HUES48 (cell line): ENCODE data around the gene RASD2.
"Not testable (repeated sequence)": the region's sequence is repeated elsewhere in the genome, so short reads cannot be mapped to it uniquely, and the experiment has no call there.

Source experiments
- H3K27ac ChIP-seq: one replicate; pipeline ENCODE4 v1.7.0; 2013; ENCODE audit warnings: low read depth, low read length, inconsistent platforms
- H3K27me3 ChIP-seq: 2 replicates; pipeline ENCODE4 v1.6.1; 2013; ENCODE audit warnings: mild to moderate bottlenecking, low read length; ENCODE audit not compliant: control insufficient read depth, insufficient read depth
- H3K36me3 ChIP-seq: 2 replicates; pipeline ENCODE4 v1.6.1; 2013; ENCODE audit warnings: low read length; ENCODE audit not compliant: control insufficient read depth, insufficient read depth
- H3K4me1 ChIP-seq: 2 replicates; pipeline ENCODE4 v1.6.1; 2013; ENCODE audit warnings: mild to moderate bottlenecking, low read length; ENCODE audit not compliant: control insufficient read depth, insufficient read depth
- H3K4me3 ChIP-seq: 2 replicates; pipeline ENCODE4 v1.5.1; 2013; ENCODE audit warnings: mild to moderate bottlenecking, low read depth, low read length
- H3K9ac ChIP-seq: 2 replicates; pipeline ENCODE4 v1.6.1; 2013; ENCODE audit warnings: mild to moderate bottlenecking, low read depth, low read length, moderate library complexity
- H3K9me3 ChIP-seq: 2 replicates; pipeline ENCODE4 v1.6.1; 2013; ENCODE audit warnings: low read length; ENCODE audit not compliant: control insufficient read depth, insufficient read depth

The RASD2 gene

DNA sequence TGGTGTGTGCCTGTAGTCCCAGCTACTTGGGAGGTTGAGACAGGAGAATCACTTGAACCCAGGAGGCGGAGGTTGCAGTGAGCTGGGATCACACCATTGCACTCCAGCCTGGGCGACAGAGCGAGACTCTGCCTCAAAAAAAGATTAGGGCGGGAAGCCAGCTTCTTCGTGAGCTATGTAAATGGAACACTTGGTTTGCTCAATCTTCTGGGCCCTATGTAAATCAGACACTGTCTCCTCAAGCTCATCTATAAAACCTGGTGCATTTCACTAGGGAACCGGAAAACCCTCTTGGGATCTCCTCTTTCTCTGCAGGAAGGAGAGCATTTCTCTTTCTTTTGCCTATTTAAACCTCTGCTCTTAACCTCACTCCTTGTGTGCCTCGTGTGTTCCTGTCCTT lies 32.8 kb upstream of the RASD2 start:
- not testable (repeated sequence) for H3K27me3 ChIP-seq, H3K4me3 ChIP-seq, H3K9me3 ChIP-seq, H3K36me3 ChIP-seq, H3K27ac ChIP-seq, H3K9ac ChIP-seq
- peaks cover 12% of the 10 kb centered on the region for H3K4me1 ChIP-seq

DNA sequence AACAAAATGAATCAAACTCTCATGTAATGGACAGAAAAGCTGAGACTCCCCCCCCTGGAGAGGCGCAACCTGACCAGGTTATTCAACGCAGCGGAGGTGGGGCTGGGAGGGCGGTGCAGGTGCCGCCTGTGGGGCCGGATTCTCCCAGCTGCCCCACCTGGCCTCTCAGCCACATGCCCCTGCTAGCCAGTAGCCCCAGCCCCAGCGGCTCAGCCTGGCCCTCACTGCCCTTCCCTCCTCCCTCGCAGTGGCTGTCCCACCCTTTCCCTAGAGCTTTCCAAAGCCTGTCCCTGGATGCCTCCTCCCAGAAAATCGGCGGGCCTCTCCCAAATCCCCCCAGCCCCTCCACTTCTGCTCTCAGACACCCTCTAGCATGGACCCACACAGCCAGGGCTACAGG lies 31.2 kb upstream of the RASD2 start:
- no peak overlapping the region for H3K4me3 ChIP-seq
- peaks cover 15% of the 10 kb centered on the region for H3K4me1 ChIP-seq
- no peak overlapping the region for H3K9ac ChIP-seq
- H3K9me3 ChIP-seq: no peaks in the 10 kb centered on the region
- no peaks in the 10 kb centered on the region for H3K27me3 ChIP-seq
- no peak overlapping the region for H3K27ac ChIP-seq
- H3K36me3 ChIP-seq: no peaks in the 10 kb centered on the region

DNA sequence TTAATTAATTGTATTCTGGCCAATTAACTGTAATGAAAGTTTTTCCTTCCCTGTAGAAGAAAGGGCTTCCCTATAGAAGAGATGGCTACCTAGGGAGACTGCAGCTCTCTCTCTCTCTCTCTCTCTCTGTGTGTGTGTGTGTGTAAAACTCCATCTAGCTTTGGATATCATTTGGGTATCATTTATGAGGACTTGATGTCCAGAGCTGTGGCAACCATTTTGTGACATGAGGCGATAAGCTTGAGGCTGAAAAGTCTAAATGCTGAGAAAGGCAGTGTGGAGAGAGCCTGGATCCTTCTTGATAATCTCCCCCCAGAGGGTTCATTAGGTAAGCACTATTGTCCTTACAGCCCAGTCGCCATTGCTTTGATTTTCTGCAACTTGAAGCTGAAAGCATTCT lies 30.7 kb upstream of the RASD2 start:
- Histone ChIP-seq H3K27me3 (no peaks in the 10 kb centered on the region), H3K9me3 (no peaks in the 10 kb centered on the region), H3K27ac (no peak overlapping the region), H3K36me3 (no peaks in the 10 kb centered on the region), H3K9ac (no peak overlapping the region), H3K4me3 (no peak overlapping the region), H3K4me1 (peaks cover 15% of the 10 kb centered on the region)

DNA sequence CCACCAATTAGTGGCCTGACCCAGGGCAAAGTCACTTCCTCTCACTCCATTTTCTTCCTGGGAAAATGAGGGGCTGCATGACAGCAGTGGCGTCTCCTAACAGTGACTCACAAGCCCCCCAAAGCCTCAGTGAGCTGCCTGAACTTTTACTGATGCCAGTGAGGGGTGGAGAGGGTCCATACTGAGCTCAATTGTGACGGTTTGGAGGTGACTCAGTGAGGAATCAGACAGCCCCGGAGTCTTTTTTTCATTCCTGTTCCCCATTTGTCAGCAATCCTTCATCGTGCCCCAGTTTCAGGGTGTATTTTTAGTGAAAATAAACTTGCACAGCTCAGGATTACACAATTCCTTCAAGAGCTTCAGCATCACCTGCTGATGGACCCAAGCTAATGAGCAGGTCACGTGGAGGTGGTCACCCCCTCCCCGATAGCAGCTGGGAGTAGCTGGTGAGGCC lies 30.1 kb upstream of the RASD2 start:
- peak overlapping the region; percentile 23 for H3K27ac ChIP-seq

DNA sequence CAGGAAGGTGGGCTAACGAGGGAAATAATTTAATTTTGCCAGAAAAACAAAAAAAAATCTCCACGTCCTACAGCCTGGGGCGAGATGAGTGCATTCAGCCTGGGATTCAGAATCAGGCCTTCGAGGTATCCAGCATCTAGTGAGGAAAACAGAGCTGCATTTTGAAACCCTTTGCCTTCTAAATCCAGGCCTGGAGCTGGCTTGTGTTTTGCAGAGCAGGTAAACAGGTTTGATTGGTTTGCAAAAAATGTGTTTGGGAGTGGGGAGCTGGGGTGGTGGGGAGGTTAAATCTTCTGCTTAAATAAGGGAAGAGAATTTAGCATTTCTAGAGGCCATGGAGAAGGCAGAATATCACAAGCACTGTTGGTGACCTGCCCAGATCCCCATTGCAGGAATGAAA lies 29.7 kb upstream of the RASD2 start:
- H3K36me3 ChIP-seq: no peaks in the 10 kb centered on the region
- peak overlapping the region; percentile 23 for H3K27ac ChIP-seq
- no peaks in the 10 kb centered on the region; the same call in 1 of the 2 replicates for H3K27me3 ChIP-seq
- H3K9me3 ChIP-seq: no peaks in the 10 kb centered on the region
- no peak overlapping the region for H3K9ac ChIP-seq
- no peak overlapping the region for H3K4me3 ChIP-seq
- peaks cover 15% of the 10 kb centered on the region for H3K4me1 ChIP-seq

More for the DNA sequence above, 30.1 kb upstream of the RASD2 start:
- peaks cover 15% of the 10 kb centered on the region for H3K4me1 ChIP-seq
- no peak overlapping the region for H3K4me3 ChIP-seq
- no peaks in the 10 kb centered on the region; the same call in 1 of the 2 replicates for H3K27me3 ChIP-seq
- no peaks in the 10 kb centered on the region for H3K36me3 ChIP-seq
- H3K9me3 ChIP-seq: no peaks in the 10 kb centered on the region
- H3K9ac ChIP-seq: no peak overlapping the region

DNA sequence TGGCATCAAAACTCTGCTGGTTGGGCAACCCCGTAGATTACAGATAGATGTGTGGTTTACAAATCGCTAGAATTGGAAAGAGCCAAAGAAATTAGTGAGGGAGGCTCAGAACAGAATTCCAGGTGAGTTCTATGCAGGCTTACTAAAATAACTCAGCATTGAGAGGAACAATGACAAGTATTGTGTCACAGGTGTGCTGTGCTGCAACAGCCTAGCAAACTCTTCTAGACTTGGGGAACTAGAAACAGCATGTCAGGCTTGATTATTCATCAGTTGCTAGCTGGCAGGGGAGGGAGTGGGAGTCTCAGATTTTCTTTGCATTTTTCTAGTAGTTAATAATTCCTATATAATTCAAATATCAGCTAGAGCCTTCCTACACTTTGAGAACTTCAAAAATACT lies 26.3 kb upstream of the RASD2 start:
- Histone ChIP-seq H3K4me3 (no peak overlapping the region), H3K4me1 (peaks cover 15% of the 10 kb centered on the region), H3K27me3 (no peaks in the 10 kb centered on the region; the same call in 1 of the 2 replicates), H3K27ac (no peak overlapping the region), H3K36me3 (no peaks in the 10 kb centered on the region), H3K9me3 (no peaks in the 10 kb centered on the region), H3K9ac (no peak overlapping the region)

DNA sequence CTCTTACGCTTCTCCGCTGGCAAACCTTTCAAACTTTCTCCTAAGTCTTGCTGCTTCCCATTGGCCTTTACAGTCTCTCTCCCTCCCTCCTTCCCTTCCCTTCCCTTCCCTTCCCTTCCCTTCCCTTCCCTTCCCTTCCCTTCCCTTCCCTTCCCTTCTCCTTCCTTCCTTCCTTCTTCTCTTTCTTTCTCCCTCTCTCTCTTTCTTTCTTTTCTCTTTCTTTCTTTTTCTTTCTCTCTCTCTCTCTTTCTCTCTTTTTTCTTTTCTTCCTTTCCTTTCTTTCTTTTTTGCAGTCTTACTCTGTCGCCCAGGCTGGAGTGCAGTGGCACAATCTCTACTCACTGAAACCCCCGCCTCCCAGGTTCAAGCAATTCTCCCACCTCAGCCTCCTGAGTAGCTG lies 24.7 kb upstream of the RASD2 start:
- not testable (repeated sequence) for H3K9ac ChIP-seq

DNA sequence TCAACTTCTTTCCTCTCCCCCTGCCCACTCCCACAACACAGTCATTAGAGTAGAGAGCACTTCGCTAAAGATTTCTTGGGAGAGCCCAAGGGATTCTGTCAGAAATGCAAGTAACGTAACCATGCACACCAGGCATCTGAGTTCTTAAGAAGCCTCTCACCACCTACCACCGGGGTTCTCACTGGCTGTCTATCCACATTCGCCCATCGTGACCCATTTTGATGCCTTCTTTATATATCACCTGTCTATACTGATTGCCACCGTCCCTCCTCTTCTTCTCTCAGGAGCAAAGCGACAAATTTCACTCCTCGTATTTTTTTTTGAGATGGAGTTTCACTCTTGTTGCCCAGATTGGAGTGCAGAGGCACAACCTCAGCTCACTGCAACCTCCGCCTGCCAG lies 23.9 kb upstream of the RASD2 start:
- no peak overlapping the region for H3K4me3 ChIP-seq
- H3K27me3 ChIP-seq: no peaks in the 10 kb centered on the region; the same call in 1 of the 2 replicates
- H3K27ac ChIP-seq: no peak overlapping the region
- H3K9ac ChIP-seq: no peak overlapping the region
- H3K4me1 ChIP-seq: peaks cover 5% of the 10 kb centered on the region
- H3K36me3 ChIP-seq: no peaks in the 10 kb centered on the region
- H3K9me3 ChIP-seq: no peaks in the 10 kb centered on the region

More for the DNA sequence above, 24.7 kb upstream of the RASD2 start:
- H3K27me3 ChIP-seq, H3K27ac ChIP-seq, H3K36me3 ChIP-seq, H3K4me3 ChIP-seq, H3K9me3 ChIP-seq: not testable (repeated sequence)
- H3K4me1 ChIP-seq: peaks cover 11% of the 10 kb centered on the region

DNA sequence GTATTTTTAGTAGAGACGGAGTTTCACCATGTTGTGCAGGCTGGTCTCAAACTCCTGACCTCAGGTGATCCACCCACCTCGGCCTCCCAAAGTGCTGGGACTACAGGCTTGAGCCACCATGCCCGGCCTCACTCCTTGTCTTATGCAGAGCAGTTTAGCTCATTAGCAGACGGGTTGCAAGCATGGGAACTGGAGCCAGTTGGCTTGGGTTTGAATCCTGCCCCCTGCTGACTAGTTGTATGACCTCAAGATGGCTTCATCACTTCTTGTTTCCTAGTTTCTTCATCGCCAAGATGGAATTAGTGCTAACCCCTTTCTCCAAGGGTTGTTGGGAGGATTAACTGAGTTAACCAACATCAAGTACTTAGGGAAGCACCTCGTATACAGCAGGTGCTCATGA lies 23.4 kb upstream of the RASD2 start:
- peaks cover 5% of the 10 kb centered on the region for H3K4me1 ChIP-seq
- no peaks in the 10 kb centered on the region for H3K36me3 ChIP-seq
- no peak overlapping the region for H3K9ac ChIP-seq
- H3K9me3 ChIP-seq: no peaks in the 10 kb centered on the region
- no peak overlapping the region for H3K27ac ChIP-seq
- no peaks in the 10 kb centered on the region; the same call in 1 of the 2 replicates for H3K27me3 ChIP-seq
- H3K4me3 ChIP-seq: no peak overlapping the region

DNA sequence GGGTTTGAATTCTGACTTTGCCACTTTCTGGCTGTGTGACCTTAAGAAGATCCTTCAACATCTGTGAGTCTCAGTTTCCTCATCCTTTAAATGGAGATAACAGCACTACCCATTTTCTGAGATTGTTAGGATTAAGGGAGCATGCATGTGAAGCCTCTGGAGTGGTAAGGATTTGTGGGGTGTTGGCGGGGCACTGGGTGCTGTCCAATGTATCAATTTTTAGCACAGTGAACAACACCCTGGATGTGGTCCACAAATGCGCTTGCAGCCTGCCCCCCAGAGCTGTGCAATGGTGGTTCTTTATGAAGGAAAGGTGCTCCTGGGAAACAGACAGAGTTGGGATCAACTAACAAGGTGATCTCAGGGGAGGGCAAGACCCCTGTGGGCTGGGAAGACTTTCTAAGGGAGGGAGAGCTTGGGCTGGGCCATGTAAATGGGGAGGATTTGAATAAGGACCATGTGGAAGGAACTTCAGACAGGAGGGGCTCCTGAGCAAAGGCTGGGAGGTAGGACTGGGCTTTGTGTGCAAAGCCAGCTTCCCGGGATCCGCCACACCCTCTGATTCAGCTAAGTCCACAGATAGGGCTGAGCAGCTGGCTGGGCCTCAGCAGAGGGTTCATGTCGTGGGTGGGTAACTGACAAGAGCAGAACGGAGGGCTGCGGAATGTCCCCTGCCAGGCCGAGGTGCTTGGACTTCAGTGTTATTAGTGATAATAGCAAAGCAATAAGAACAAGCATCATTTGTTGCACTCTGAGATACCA lies 22.7 kb upstream of the RASD2 start:
- Histone ChIP-seq H3K9me3 (no peaks in the 10 kb centered on the region), H3K4me1 (peaks cover 2% of the 10 kb centered on the region), H3K4me3 (no peak overlapping the region), H3K27ac (no peak overlapping the region), H3K9ac (no peak overlapping the region), H3K27me3 (no peaks in the 10 kb centered on the region; the same call in 1 of the 2 replicates), H3K36me3 (no peaks in the 10 kb centered on the region)

DNA sequence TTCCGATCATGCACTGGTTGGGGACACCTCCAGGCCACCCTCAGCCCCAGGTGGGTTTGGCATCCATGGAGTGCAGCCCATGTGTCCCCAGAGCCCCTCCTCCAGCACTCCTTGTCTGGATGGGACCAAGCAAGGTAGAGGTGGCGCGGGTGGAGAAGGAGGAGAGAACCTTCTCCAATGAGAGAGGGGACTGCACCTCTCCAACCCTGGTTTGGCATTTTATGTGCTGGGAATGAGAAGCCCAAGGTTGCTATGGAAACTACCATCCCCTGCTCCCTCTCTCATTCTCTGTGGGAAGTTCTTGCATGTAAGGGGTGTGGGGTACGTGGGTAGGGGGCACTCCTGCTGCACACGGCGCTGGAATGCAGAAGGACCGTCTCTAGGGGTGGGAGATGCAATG lies 21.8 kb upstream of the RASD2 start:
- no peaks in the 10 kb centered on the region for H3K9me3 ChIP-seq

More for the DNA sequence above, 21.8 kb upstream of the RASD2 start:
- Histone ChIP-seq H3K4me1 (no peaks in the 10 kb centered on the region; the same call in 1 of the 2 replicates), H3K9ac (no peak overlapping the region), H3K36me3 (no peaks in the 10 kb centered on the region), H3K27me3 (no peaks in the 10 kb centered on the region; the same call in 1 of the 2 replicates), H3K4me3 (no peak overlapping the region), H3K27ac (no peak overlapping the region)
